ENCODE data around the gene RAB22A. TPM values are rescaled to one million over a fixed set of nuclear protein-coding genes. Genes with fewer than 3 reads are reported as not detected.

The RAB22A gene
- total and polyA plus RNA-seq, 9 of the 15 experiments (the other 6 are each of a cell fraction or from before 2014, with no cell fraction given), result 1.1 to 8.0 (median 6.7) TPM

DNA sequence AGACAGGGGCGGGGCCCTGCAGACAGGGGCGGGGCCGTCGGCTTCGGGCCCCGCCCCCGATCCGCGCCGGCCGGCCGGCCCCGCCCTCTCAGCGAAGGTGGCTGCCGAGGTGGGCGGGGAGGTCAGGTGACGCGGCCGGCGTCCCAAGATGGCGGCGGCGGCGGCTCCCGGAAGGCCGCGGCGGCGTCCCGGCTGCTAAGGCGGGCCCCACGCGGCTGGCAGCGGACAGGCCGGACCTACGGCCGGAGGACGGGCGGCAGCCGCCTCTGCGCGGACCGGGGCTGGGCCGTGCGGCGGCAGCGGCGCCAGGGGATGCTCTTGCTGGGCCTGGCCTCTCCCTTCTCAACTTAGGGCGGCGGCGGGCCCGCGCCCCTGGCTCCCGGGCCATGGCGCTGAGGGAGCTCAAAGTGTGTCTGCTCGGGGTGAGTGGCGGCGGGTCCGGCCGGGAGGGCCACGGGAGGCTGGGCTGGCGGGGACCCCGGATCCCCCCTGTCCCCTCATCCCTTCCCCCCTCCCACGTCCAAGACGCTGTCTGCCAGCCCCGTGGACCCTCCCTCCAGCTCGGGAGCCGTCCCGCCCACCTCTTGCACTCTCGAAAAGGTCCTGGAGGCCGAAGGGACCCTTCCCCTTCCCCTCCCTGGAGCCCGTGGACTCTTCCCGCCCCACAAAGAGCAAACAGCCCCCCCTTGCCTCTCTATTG lies at the start of gene RAB22A (continued):
- TF ChIP-seq SRF (CRISPR knock-in tag; IDR thresholded peaks at IDR 0.05) (0 out of 4 replicates have a peak, but pooled peaks of 1 of the 2 experiments have one; percentile 3), ZNF316 (IDR thresholded peaks at IDR 0.05) (no peak), RBBP5 (IDR thresholded peaks at IDR 0.05; ENCODE audit: borderline replicate concordance, insufficient read depth, low read length, poor library complexity, severe bottlenecking) (peak; percentile 88), GTF2E2 (tag; IDR thresholded peaks at IDR 0.05) (no peak), FOXM1 (IDR thresholded peaks at IDR 0.05; ENCODE audit: low read depth) (no peak), FOXM1 (CRISPR knock-in tag; IDR thresholded peaks at IDR 0.05; ENCODE audit: low read depth) (0 out of 2 replicates have a peak, but pooled peaks have one; percentile 40), CXXC5 (CRISPR knock-in tag; IDR thresholded peaks at IDR 0.05) (peak; percentile 83), CBX1 (IDR thresholded peaks at IDR 0.05; ENCODE audit: low read depth) (0 out of 2 replicates have a peak, but pooled peaks have one; percentile 19), TAF1 (IDR thresholded peaks at IDR 0.05; ENCODE audit: control insufficient read depth, extremely low read depth, insufficient read depth, low read length, severe bottlenecking) (peak; percentile 90), POLR2H (tag; IDR thresholded peaks at IDR 0.05; ENCODE audit: low read depth) (peak; percentile 70), POLR2G (IDR thresholded peaks at IDR 0.05; ENCODE audit: low read depth, low read length) (peak; percentile 97), RBM25 (IDR thresholded peaks at IDR 0.05; ENCODE audit: low read depth, low read length, severe bottlenecking) (peak; percentile 5)
- TF ChIP-seq, protein P1, sequence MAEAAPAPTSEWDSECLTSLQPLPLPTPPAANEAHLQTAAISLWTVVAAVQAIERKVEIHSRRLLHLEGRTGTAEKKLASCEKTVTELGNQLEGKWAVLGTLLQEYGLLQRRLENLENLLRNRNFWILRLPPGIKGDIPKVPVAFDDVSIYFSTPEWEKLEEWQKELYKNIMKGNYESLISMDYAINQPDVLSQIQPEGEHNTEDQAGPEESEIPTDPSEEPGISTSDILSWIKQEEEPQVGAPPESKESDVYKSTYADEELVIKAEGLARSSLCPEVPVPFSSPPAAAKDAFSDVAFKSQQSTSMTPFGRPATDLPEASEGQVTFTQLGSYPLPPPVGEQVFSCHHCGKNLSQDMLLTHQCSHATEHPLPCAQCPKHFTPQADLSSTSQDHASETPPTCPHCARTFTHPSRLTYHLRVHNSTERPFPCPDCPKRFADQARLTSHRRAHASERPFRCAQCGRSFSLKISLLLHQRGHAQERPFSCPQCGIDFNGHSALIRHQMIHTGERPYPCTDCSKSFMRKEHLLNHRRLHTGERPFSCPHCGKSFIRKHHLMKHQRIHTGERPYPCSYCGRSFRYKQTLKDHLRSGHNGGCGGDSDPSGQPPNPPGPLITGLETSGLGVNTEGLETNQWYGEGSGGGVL (CRISPR knock-in tag; IDR thresholded peaks at IDR 0.05), result no peak
- TF ChIP-seq, protein P2, sequence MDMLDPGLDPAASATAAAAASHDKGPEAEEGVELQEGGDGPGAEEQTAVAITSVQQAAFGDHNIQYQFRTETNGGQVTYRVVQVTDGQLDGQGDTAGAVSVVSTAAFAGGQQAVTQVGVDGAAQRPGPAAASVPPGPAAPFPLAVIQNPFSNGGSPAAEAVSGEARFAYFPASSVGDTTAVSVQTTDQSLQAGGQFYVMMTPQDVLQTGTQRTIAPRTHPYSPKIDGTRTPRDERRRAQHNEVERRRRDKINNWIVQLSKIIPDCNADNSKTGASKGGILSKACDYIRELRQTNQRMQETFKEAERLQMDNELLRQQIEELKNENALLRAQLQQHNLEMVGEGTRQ (CRISPR knock-in tag; IDR thresholded peaks at IDR 0.05), result peak; percentile 86
- TF ChIP-seq, protein P3, sequence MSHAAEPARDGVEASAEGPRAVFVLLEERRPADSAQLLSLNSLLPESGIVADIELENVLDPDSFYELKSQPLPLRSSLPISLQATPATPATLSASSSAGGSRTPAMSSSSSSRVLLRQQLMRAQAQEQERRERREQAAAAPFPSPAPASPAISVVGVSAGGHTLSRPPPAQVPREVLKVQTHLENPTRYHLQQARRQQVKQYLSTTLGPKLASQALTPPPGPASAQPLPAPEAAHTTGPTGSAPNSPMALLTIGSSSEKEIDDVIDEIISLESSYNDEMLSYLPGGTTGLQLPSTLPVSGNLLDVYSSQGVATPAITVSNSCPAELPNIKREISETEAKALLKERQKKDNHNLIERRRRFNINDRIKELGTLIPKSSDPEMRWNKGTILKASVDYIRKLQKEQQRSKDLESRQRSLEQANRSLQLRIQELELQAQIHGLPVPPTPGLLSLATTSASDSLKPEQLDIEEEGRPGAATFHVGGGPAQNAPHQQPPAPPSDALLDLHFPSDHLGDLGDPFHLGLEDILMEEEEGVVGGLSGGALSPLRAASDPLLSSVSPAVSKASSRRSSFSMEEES (CRISPR knock-in tag; IDR thresholded peaks at IDR 0.05), result peak; percentile 35; the same call in 1 of the 2 replicates
- TF ChIP-seq, protein P4, sequence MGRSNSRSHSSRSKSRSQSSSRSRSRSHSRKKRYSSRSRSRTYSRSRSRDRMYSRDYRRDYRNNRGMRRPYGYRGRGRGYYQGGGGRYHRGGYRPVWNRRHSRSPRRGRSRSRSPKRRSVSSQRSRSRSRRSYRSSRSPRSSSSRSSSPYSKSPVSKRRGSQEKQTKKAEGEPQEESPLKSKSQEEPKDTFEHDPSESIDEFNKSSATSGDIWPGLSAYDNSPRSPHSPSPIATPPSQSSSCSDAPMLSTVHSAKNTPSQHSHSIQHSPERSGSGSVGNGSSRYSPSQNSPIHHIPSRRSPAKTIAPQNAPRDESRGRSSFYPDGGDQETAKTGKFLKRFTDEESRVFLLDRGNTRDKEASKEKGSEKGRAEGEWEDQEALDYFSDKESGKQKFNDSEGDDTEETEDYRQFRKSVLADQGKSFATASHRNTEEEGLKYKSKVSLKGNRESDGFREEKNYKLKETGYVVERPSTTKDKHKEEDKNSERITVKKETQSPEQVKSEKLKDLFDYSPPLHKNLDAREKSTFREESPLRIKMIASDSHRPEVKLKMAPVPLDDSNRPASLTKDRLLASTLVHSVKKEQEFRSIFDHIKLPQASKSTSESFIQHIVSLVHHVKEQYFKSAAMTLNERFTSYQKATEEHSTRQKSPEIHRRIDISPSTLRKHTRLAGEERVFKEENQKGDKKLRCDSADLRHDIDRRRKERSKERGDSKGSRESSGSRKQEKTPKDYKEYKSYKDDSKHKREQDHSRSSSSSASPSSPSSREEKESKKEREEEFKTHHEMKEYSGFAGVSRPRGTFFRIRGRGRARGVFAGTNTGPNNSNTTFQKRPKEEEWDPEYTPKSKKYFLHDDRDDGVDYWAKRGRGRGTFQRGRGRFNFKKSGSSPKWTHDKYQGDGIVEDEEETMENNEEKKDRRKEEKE (IDR thresholded peaks at IDR 0.05; ENCODE audit: borderline replicate concordance in 1 of 2, control insufficient read depth in 1 of 2, low read depth in 2 of 2, low read length in 1 of 2), result no peak
